Mesenchymal stem cell (in vitro differentiated cells and primary cell): ENCODE measurements around the gene TM7SF3. TPM values are rescaled to one million over a fixed set of nuclear protein-coding genes. Genes with fewer than 3 reads are reported as not detected.

ENCODE experiments used
- DNase-seq: peaks from one replicate; pipeline ENCODE4 v3.0.0-alpha.2; 2013
- H2AFZ ChIP-seq: one replicate; pipeline ENCODE4 v1.6.1; 2013; ENCODE audit warnings: low read depth, mild to moderate bottlenecking, control low read depth, inconsistent platforms, low read length, moderate library complexity
- H2AK5ac ChIP-seq: 2 replicates; pipeline ENCODE4 v1.6.1; 2013; ENCODE audit warnings: low read length, moderate library complexity, mild to moderate bottlenecking, inconsistent platforms; ENCODE audit not compliant: severe bottlenecking
- H2BK120ac ChIP-seq: one replicate; pipeline ENCODE4 v1.6.1; 2013; ENCODE audit warnings: low read depth, mild to moderate bottlenecking, inconsistent platforms, low read length, moderate library complexity
- H2BK12ac ChIP-seq, 2 experiments: one replicate each; pipeline ENCODE4 v1.6.1; 2013; ENCODE audit warnings: inconsistent platforms in 2 of 2, low read length in 2 of 2, mild to moderate bottlenecking in 2 of 2, moderate library complexity in 2 of 2, control low read depth in 1 of 2
- H2BK15ac ChIP-seq: one replicate; pipeline ENCODE4 v1.6.1; 2013; ENCODE audit warnings: mild to moderate bottlenecking, low read depth, inconsistent platforms; ENCODE audit not compliant: poor library complexity, severe bottlenecking
- H2BK5ac ChIP-seq: 2 replicates; pipeline ENCODE4 v1.6.1; 2013; ENCODE audit warnings: low read depth, mild to moderate bottlenecking, low read length, control low read depth, inconsistent platforms; ENCODE audit not compliant: poor library complexity, severe bottlenecking
- H3K14ac ChIP-seq, 2 experiments: one replicate each; pipeline ENCODE4 v1.6.1; 2013; ENCODE audit warnings: inconsistent platforms in 2 of 2, low read length in 2 of 2, control low read depth in 1 of 2, mild to moderate bottlenecking in 1 of 2, moderate library complexity in 1 of 2
- H3K18ac ChIP-seq, 2 experiments: one replicate each; pipeline ENCODE4 v1.6.1; 2013; ENCODE audit warnings: inconsistent platforms in 2 of 2, low read length in 2 of 2, control low read depth in 1 of 2, low read depth in 1 of 2, mild to moderate bottlenecking in 1 of 2
- H3K23ac ChIP-seq, 2 experiments: one replicate each; pipeline ENCODE4 v1.6.1; 2013; ENCODE audit warnings: inconsistent platforms in 2 of 2, low read length in 2 of 2, mild to moderate bottlenecking in 2 of 2, moderate library complexity in 2 of 2, control low read depth in 1 of 2
- H3K27ac ChIP-seq: 2 replicates; pipeline ENCODE4 v1.5.1; 2013; ENCODE audit warnings: mild to moderate bottlenecking, moderate library complexity, low read length, control low read depth, inconsistent platforms; ENCODE audit not compliant: poor library complexity, severe bottlenecking
- H3K27me3 ChIP-seq, 2 experiments: 2 replicates each; pipeline versions ENCODE4 v1.6.1 to v1.7.0; 2013; ENCODE audit warnings: low read length in 2 of 2, mild to moderate bottlenecking in 2 of 2, moderate library complexity in 2 of 2, control low read depth in 1 of 2, inconsistent platforms in 1 of 2; ENCODE audit not compliant: control insufficient read depth in 1 of 2, insufficient read depth in 1 of 2
- H3K36me3 ChIP-seq, 2 experiments: 2 replicates each; pipeline versions ENCODE4 v1.6.1 to v1.7.0; 2013; ENCODE audit warnings: low read length in 2 of 2, control low read depth in 1 of 2, inconsistent platforms in 1 of 2, low read depth in 1 of 2, mild to moderate bottlenecking in 1 of 2; ENCODE audit not compliant: insufficient read depth in 2 of 2, control insufficient read depth in 1 of 2
- H3K4ac ChIP-seq, 2 experiments: one replicate each; pipeline ENCODE4 v1.6.1; 2013; ENCODE audit warnings: inconsistent platforms in 2 of 2, low read length in 2 of 2, mild to moderate bottlenecking in 2 of 2, moderate library complexity in 2 of 2, control low read depth in 1 of 2, low read depth in 1 of 2
- H3K4me1 ChIP-seq: 2 replicates; pipeline ENCODE4 v1.6.1; 2013; ENCODE audit warnings: low read depth, low read length, control low read depth; ENCODE audit not compliant: control insufficient read depth, insufficient read depth
- H3K4me2 ChIP-seq: 2 replicates; pipeline ENCODE4 v1.6.1; 2013; ENCODE audit warnings: low read length, mild to moderate bottlenecking, inconsistent platforms; ENCODE audit not compliant: poor library complexity, severe bottlenecking
- H3K4me3 ChIP-seq, 2 experiments: 2 replicates each; pipeline versions ENCODE4 v1.5.1 to v1.7.0; 2013; ENCODE audit warnings: low read length in 2 of 2, mild to moderate bottlenecking in 2 of 2, control low read depth in 1 of 2, low read depth in 1 of 2; ENCODE audit not compliant: insufficient read depth in 1 of 2
- H3K79me1 ChIP-seq: replicated peaks from 2 replicates; pipeline ENCODE4 v1.6.1; 2013; ENCODE audit warnings: mild to moderate bottlenecking, control low read depth, low read length, inconsistent platforms; ENCODE audit not compliant: poor library complexity, severe bottlenecking
- H3K9ac ChIP-seq: 2 replicates; pipeline ENCODE4 v1.7.0; 2013; ENCODE audit warnings: mild to moderate bottlenecking, low read length, moderate library complexity
- H3K9me3 ChIP-seq: 2 replicates; pipeline ENCODE4 v1.7.0; 2013; ENCODE audit warnings: mild to moderate bottlenecking, low read length; ENCODE audit not compliant: control insufficient read depth
- H4K8ac ChIP-seq: one replicate; pipeline ENCODE4 v1.6.1; 2013; ENCODE audit warnings: inconsistent platforms, mild to moderate bottlenecking, low read length, moderate library complexity
- H4K91ac ChIP-seq: one replicate; pipeline ENCODE4 v1.6.1; 2013; ENCODE audit warnings: mild to moderate bottlenecking, low read length, inconsistent platforms
- WGBS: methylation state at CpG from one replicate; pipeline ENCODE4 v1.1.7; 2013; ENCODE audit warnings: mixed read lengths; 5-methylcytosine and 5-hydroxymethylcytosine counted together
- polyA plus RNA-seq, 2 experiments: library from polyadenylated mRNA; stranded (reverse); fragments of 200-250 nt; gene quantifications; one replicate each; pipeline ENCODE4 v1.2.3, GENCODE V29; 2013

TM7SF3 gene
- polyA plus RNA-seq (2013, experiment 1 of 2), result 51.4 TPM
- polyA plus RNA-seq (2013, experiment 2 of 2), result 54.8 TPM

- H3K18ac ChIP-seq, result peak within 1 kb of the TSS; percentile 63 to 85
- H3K4me2 ChIP-seq, result peak within 1 kb of the TSS; percentile 84
- H3K9me3 ChIP-seq, result no peaks in the 10 kb centered on the region
- peak within 1 kb of the TSS; percentile 84 for H2AK5ac ChIP-seq
- peak within 1 kb of the TSS; percentile 75 to 95 for H3K4me3 ChIP-seq
- H4K91ac ChIP-seq, result no peak within 1 kb of the TSS
- H3K23ac ChIP-seq, result no peak within 1 kb of the TSS
- H3K27ac ChIP-seq, result peak within 1 kb of the TSS; percentile 68
- peak within 1 kb of the TSS; percentile 88 for H3K9ac ChIP-seq
- no peaks in the 10 kb centered on the region for H3K27me3 ChIP-seq
- peak within 1 kb of the TSS; percentile 60 for H2AFZ ChIP-seq
- peak; percentile 87 for DNase-seq
- H2BK15ac ChIP-seq, result peak within 1 kb of the TSS; percentile 62
- peak within 1 kb of the TSS; percentile 71 for H4K8ac ChIP-seq
- WGBS, result 4% methylated on average over 62 of the region's 71 CpGs
- H2BK120ac ChIP-seq, result no peak within 1 kb of the TSS
- no peaks in the 10 kb centered on the region for H3K4me1 ChIP-seq
- H2BK5ac ChIP-seq, result peak within 1 kb of the TSS; percentile 31
- peak within 1 kb of the TSS in 1 of 2 experiments; percentile 55 for H3K14ac ChIP-seq
- no peaks in the 10 kb centered on the region for H3K36me3 ChIP-seq
- H3K79me1 ChIP-seq, result peaks cover 6% of the 10 kb centered on the region
- no peak within 1 kb of the TSS for H2BK12ac ChIP-seq
- no peak within 1 kb of the TSS for H3K4ac ChIP-seq
Observed at GRCh38 chr12:27014085-27014858, at the start of gene TM7SF3. Gene TM7SF3, minus strand, starts transcription at chr12:27014384. Its CDS starts 216 bp downstream, at chr12:27014168.

- no peak overlapping the region for H3K4me2 ChIP-seq
- H2AFZ ChIP-seq, result no peak overlapping the region
- H3K4me3 ChIP-seq, result no peak overlapping the region
- no peak overlapping the region for H3K27ac ChIP-seq
- no peaks in the 10 kb centered on the region for H3K79me1 ChIP-seq
- H3K27me3 ChIP-seq, result no peaks in the 10 kb centered on the region
- H2AK5ac ChIP-seq, result no peak overlapping the region
- no peak for DNase-seq
- H3K23ac ChIP-seq, result no peak overlapping the region
- no peak overlapping the region for H3K18ac ChIP-seq
- no peaks in the 10 kb centered on the region for H3K4me1 ChIP-seq
- no peak overlapping the region for H2BK15ac ChIP-seq
- H3K9me3 ChIP-seq, result peaks cover 5% of the 10 kb centered on the region
- H2BK120ac ChIP-seq, result no peak overlapping the region
- H2BK12ac ChIP-seq, result no peak overlapping the region
- H3K4ac ChIP-seq, result no peak overlapping the region
- no peak overlapping the region for H3K9ac ChIP-seq
- H4K8ac ChIP-seq, result no peak overlapping the region
- H3K14ac ChIP-seq, result no peak overlapping the region
- no peak overlapping the region for H2BK5ac ChIP-seq
- H3K36me3 ChIP-seq, result peaks cover 0 to 29% of the 10 kb centered on the region in 2 experiments
- H4K91ac ChIP-seq, result no peak overlapping the region
Observed at GRCh38 chr12:27063250-27063851, 49.2 kb upstream of the TM7SF3 start.

GRCh38 chr12:27061317-27061716 lies 47.1 kb upstream of the TM7SF3 start:
- no peaks in the 10 kb centered on the region for H3K27me3 ChIP-seq
- H3K23ac ChIP-seq, result no peak overlapping the region
- no peak overlapping the region for H3K4me3 ChIP-seq
- no peak overlapping the region for H2BK5ac ChIP-seq
- H3K9me3 ChIP-seq, result peaks cover 5% of the 10 kb centered on the region
- no peak overlapping the region for H3K4me2 ChIP-seq
- H2BK120ac ChIP-seq, result no peak overlapping the region
- no peak overlapping the region for H2AFZ ChIP-seq
- no peak overlapping the region for H3K4ac ChIP-seq
- 91% methylated on average over 3 of the region's 3 CpGs for WGBS
- H4K8ac ChIP-seq, result no peak overlapping the region
- no peak overlapping the region for H2BK15ac ChIP-seq
- no peak overlapping the region for H2AK5ac ChIP-seq
- H3K4me1 ChIP-seq, result no peaks in the 10 kb centered on the region
- no peak overlapping the region for H2BK12ac ChIP-seq
- no peak overlapping the region for H3K27ac ChIP-seq
- no peak overlapping the region for H3K9ac ChIP-seq
- H3K79me1 ChIP-seq, result no peaks in the 10 kb centered on the region
- H3K36me3 ChIP-seq, result peaks cover 0 to 18% of the 10 kb centered on the region in 2 experiments
- no peak overlapping the region for H3K18ac ChIP-seq
- H4K91ac ChIP-seq, result no peak overlapping the region
- DNase-seq, result no peak
- no peak overlapping the region for H3K14ac ChIP-seq

- Histone ChIP-seq H3K14ac (no peak overlapping the region), H3K36me3 (peaks cover 0 to 16% of the 10 kb centered on the region in 2 experiments), H3K23ac (no peak overlapping the region), H3K4ac (no peak overlapping the region), H2BK120ac (no peak overlapping the region), H2BK12ac (no peak overlapping the region), H3K79me1 (no peaks in the 10 kb centered on the region), H2AFZ (no peak overlapping the region), H3K4me2 (no peak overlapping the region), H3K4me1 (no peaks in the 10 kb centered on the region), H3K9me3 (peaks cover 5% of the 10 kb centered on the region), H3K18ac (no peak overlapping the region), H3K27ac (no peak overlapping the region), H3K27me3 (no peaks in the 10 kb centered on the region), H4K8ac (no peak overlapping the region), H2BK15ac (no peak overlapping the region), H3K9ac (no peak overlapping the region), H4K91ac (no peak overlapping the region), H2BK5ac (no peak overlapping the region), H3K4me3 (no peak overlapping the region), H2AK5ac (no peak overlapping the region)
- DNase-seq, result no peak
- 89% methylated on average over 1 of the region's 2 CpGs for WGBS
Observed at GRCh38 chr12:27060740-27061139, 46.6 kb upstream of the TM7SF3 start.
